K562 (cell line): ENCODE measurements around the gene USF2. TPM values are rescaled to one million over a fixed set of nuclear protein-coding genes. Genes with fewer than 3 reads are reported as not detected.

Source experiments
- ADNP ChIP-seq: fragments of 200-800 bp; sonication (Bioruptor generic); IDR thresholded peaks from 2 replicates; pipeline ENCODE4 v1.6.1; 2016; ENCODE audit warnings: missing genetic modification characterization, missing compliant biosample characterization
- ARID2 ChIP-seq: fragments of 450-650 bp; IDR thresholded peaks from 2 replicates; pipeline ENCODE4 v1.6.1; 2017; ENCODE audit warnings: antibody characterized with exemption, mild to moderate bottlenecking
- CREBBP ChIP-seq: IDR thresholded peaks from one replicate; pipeline ENCODE4 v1.6.1; 2012; ENCODE audit warnings: low read depth, mild to moderate bottlenecking, control low read depth, inconsistent platforms, low read length
- ELK3 ChIP-seq: fragments of 450-650 bp; formaldehyde crosslinking; IDR thresholded peaks from 2 replicates; pipeline ENCODE4 v1.4.0; 2020; ENCODE audit warnings: mild to moderate bottlenecking
- MEF2D ChIP-seq: conservative IDR thresholded peaks from 2 replicates; pipeline ENCODE4 v1.6.1; 2016; ENCODE audit warnings: low read depth, missing genetic modification characterization, missing compliant biosample characterization
- MGA ChIP-seq: fragments of 450-650 bp; IDR thresholded peaks from 2 replicates; pipeline ENCODE4 v1.6.1; 2016; ENCODE audit warnings: mild to moderate bottlenecking, moderate library complexity
- NONO ChIP-seq, 2 experiments: fragments of 200-400 bp in 1 of 2; fragments of 450-650 bp in 1 of 2; formaldehyde crosslinking in 1 of 2; IDR thresholded peaks; 2 replicates each; pipeline ENCODE4 v1.6.1; 2017; ENCODE audit warnings: low read depth in 2 of 2, mild to moderate bottlenecking in 2 of 2, moderate library complexity in 2 of 2, low read length in 1 of 2
- PML ChIP-seq: IDR thresholded peaks from 2 replicates; pipeline ENCODE4 v1.6.1; 2012; ENCODE audit warnings: low read length, inconsistent platforms
- PURB ChIP-seq: sonication (generic); formaldehyde crosslinking; IDR thresholded peaks from 2 replicates; pipeline ENCODE4 v1.9.0; 2021; ENCODE audit warnings: low read depth, mild to moderate bottlenecking, missing genetic modification reagents
- ZBTB34 ChIP-seq: fragments of 250-450 bp; sonication (Bioruptor Pico); IDR thresholded peaks from 2 replicates; pipeline ENCODE4 v1.8.0; 2021; ENCODE audit warnings: mild to moderate bottlenecking, moderate library complexity
- ZHX1 ChIP-seq: fragments of 150-350 bp; conservative IDR thresholded peaks from 2 replicates; pipeline ENCODE4 v1.6.1; 2014; ENCODE audit warnings: low read length
- polyA plus RNA-seq, 8 experiments: library from polyadenylated mRNA; depleted of rRNA in 4 of 8; stranded (reverse) in 5 of 8; unstranded in 3 of 8; fragments of >200 nt; fragmentation: Nextera tagmentation in 2 of 8; fragmentation: Illumina TruSeq in 1 of 8; extraction: Ambion mirVana in 2 of 8; extraction: Trizol in 1 of 8; gene quantifications; 2 replicates each; pipeline versions ENCODE4 v1.2.1 to v1.2.3, GENCODE V29; 2011 to 2014; ENCODE audit warnings: inconsistent platforms in 1 of 8, missing spikeins in 1 of 8
- total RNA-seq, 7 experiments: library from RNA; depleted of rRNA in 6 of 7; stranded (reverse); fragments of >200 nt in 6 of 7; fragmentation: Illumina TruSeq in 2 of 7; extraction: Trizol in 2 of 7; gene quantifications; 2 replicates each; pipeline versions ENCODE4 v1.2.1 to v1.2.3, GENCODE V29; 2011 to 2021; ENCODE audit warnings: low replicate concordance in 1 of 7

The USF2 gene
- total and polyA plus RNA-seq, 9 of the 15 experiments (the other 6 are each of a cell fraction or from before 2014, with no cell fraction given) = 0.27 to 93.7 (median 58.4) TPM

GRCh38 chr19:35269438-35270117 lies 816 bp downstream of the USF2 start (continued):
- TF ChIP-seq MGA = no peak
- TF ChIP-seq CREBBP = no peak
- no peak for TF ChIP-seq ZHX1
- TF ChIP-seq ELK3 (CRISPR knock-in tag) = no peak
- no peak for TF ChIP-seq MEF2D (tag)
- no peak for TF ChIP-seq ZBTB34 (CRISPR knock-in tag)
- no peak for TF ChIP-seq PML
- no peak for TF ChIP-seq ADNP (tag)
- no peak for TF ChIP-seq PURB (CRISPR knock-in tag)
- no peak; a peak in 2 of 4 replicates for TF ChIP-seq NONO (IDR thresholded peaks at IDR 0.05; ENCODE audit: low read depth in 2 of 2, low read length in 1 of 2)
- no peak for TF ChIP-seq ARID2
